Urinary bladder (tissue), 4 donors: ENCODE measurements around the gene MAN2C1. TPM values are rescaled to one million over a fixed set of nuclear protein-coding genes. Genes with fewer than 3 reads are reported as not detected.
"Not testable (repeated sequence)": the region's sequence is repeated elsewhere in the genome, so short reads cannot be mapped to it uniquely, and the experiment has no call there.

Source experiments
- DNase-seq: peaks from one replicate; pipeline ENCODE4 v3.0.0-alpha.2; 2015; ENCODE audit errors: extremely low spot score
- H3K27ac ChIP-seq: one replicate; pipeline ENCODE4 v1.5.1; 2013; ENCODE audit warnings: low read depth, mild to moderate bottlenecking, moderate library complexity
- H3K36me3 ChIP-seq: one replicate; pipeline ENCODE4 v1.6.1; 2013; ENCODE audit warnings: mild to moderate bottlenecking, moderate library complexity; ENCODE audit not compliant: insufficient read depth
- H3K4me1 ChIP-seq: one replicate; pipeline ENCODE4 v1.6.1; 2013; ENCODE audit warnings: mild to moderate bottlenecking, moderate library complexity; ENCODE audit not compliant: insufficient read depth
- H3K4me3 ChIP-seq: one replicate; pipeline ENCODE4 v1.5.1; 2013; ENCODE audit warnings: low read depth, low read length
- WGBS: extraction: QIAGEN DNeasy Blood & Tissue Kit; methylation state at CpG from one replicate; pipeline ENCODE4 v1.1.7; 2013; 5-methylcytosine and 5-hydroxymethylcytosine counted together
- polyA plus RNA-seq: library from polyadenylated mRNA; stranded (reverse); fragments of 200-250 nt; gene quantifications from one replicate; pipeline ENCODE4 v1.2.3, GENCODE V29; 2013
- total RNA-seq: library from RNA; depleted of rRNA; stranded (reverse); fragments of >200 nt; gene quantifications from one replicate; pipeline ENCODE4 v1.2.3, GENCODE V29; 2014
- donor health status: healthy with polysubstance abuse.
- donor health status: healthy.

The MAN2C1 gene
- total and polyA plus RNA-seq, 2 donors: 78.2 to 113 TPM

- 95% methylated on average over 20 of the region's 20 CpGs for WGBS
- H3K36me3 ChIP-seq: no peaks in the 10 kb centered on the region
Observed at GRCh38 chr15:75356517-75356916, 11.9 kb downstream of the MAN2C1 start.

GRCh38 chr15:75356006-75356405 is 12.4 kb downstream of the MAN2C1 start:
- no peaks in the 10 kb centered on the region for H3K4me1 ChIP-seq
- H3K36me3 ChIP-seq: no peaks in the 10 kb centered on the region
- H3K4me3 ChIP-seq: no peak overlapping the region
- H3K27ac ChIP-seq: no peak overlapping the region
- DNase-seq: no peak
- 84% methylated on average over 28 of the region's 28 CpGs for WGBS

More at GRCh38 chr15:75356517-75356916, 11.9 kb downstream of the MAN2C1 start:
- Histone ChIP-seq H3K4me3 (no peak overlapping the region), H3K27ac (no peak overlapping the region), H3K4me1 (no peaks in the 10 kb centered on the region)
- DNase-seq: no peak

- 89% methylated on average over 4 of the region's 4 CpGs for WGBS
- Histone ChIP-seq H3K4me3 (no peak overlapping the region), H3K27ac (no peak overlapping the region), H3K36me3 (no peaks in the 10 kb centered on the region), H3K4me1 (no peaks in the 10 kb centered on the region)
- no peak for DNase-seq
Observed at GRCh38 chr15:75355369-75355768, 13.0 kb downstream of the MAN2C1 start.

- no peak overlapping the region for H3K4me3 ChIP-seq
- 82% methylated on average over 7 of the region's 7 CpGs for WGBS
- H3K27ac ChIP-seq: no peak overlapping the region
- H3K36me3 ChIP-seq: no peaks in the 10 kb centered on the region
- DNase-seq: no peak
- H3K4me1 ChIP-seq: no peaks in the 10 kb centered on the region
Observed at GRCh38 chr15:75354454-75354853, 14.0 kb downstream of the MAN2C1 start.

- no peaks in the 10 kb centered on the region for H3K36me3 ChIP-seq
- no peaks in the 10 kb centered on the region for H3K4me1 ChIP-seq
- no peak for DNase-seq
- H3K27ac ChIP-seq: no peak overlapping the region
- WGBS: 80% methylated on average over 7 of the region's 7 CpGs
- H3K4me3 ChIP-seq: no peak overlapping the region
Observed at GRCh38 chr15:75353604-75354003, 14.8 kb downstream of the MAN2C1 start.

GRCh38 chr15:75352186-75353080 is 16.0 kb downstream of the MAN2C1 start:
- WGBS: 88% methylated on average over 16 of the region's 16 CpGs

GRCh38 chr15:75350601-75351361 is 17.6 kb downstream of the MAN2C1 start:
- 73% methylated on average over 7 of the region's 7 CpGs for WGBS
- Histone ChIP-seq H3K4me3 (no peak overlapping the region), H3K27ac (no peak overlapping the region), H3K36me3 (no peaks in the 10 kb centered on the region), H3K4me1 (no peaks in the 10 kb centered on the region)
- DNase-seq: no peak

More at GRCh38 chr15:75352186-75353080, 16.0 kb downstream of the MAN2C1 start:
- Histone ChIP-seq H3K36me3 (no peaks in the 10 kb centered on the region), H3K4me3 (no peak overlapping the region), H3K27ac (no peak overlapping the region), H3K4me1 (no peaks in the 10 kb centered on the region)
- no peak for DNase-seq

- Histone ChIP-seq H3K27ac (no peak overlapping the region), H3K36me3 (no peaks in the 10 kb centered on the region), H3K4me1 (no peaks in the 10 kb centered on the region), H3K4me3 (no peak overlapping the region)
- DNase-seq: no peak
- 83% methylated on average over 9 of the region's 9 CpGs for WGBS
Observed at GRCh38 chr15:75349851-75350588, 18.4 kb downstream of the MAN2C1 start.

- not testable (repeated sequence) for DNase-seq, H3K4me3 ChIP-seq, H3K4me1 ChIP-seq, H3K27ac ChIP-seq, H3K36me3 ChIP-seq
- 85% methylated on average over 8 of the region's 8 CpGs for WGBS
Observed at GRCh38 chr15:75349351-75349669, 19.1 kb downstream of the MAN2C1 start.

- 32% methylated on average over 46 of the region's 46 CpGs for WGBS
- Histone ChIP-seq H3K4me3 (peak overlapping the region; percentile 72), H3K27ac (no peak overlapping the region), H3K4me1 (no peaks in the 10 kb centered on the region), H3K36me3 (no peaks in the 10 kb centered on the region)
- no peak for DNase-seq
Observed at GRCh38 chr15:75348562-75349350, 19.7 kb downstream of the MAN2C1 start.

- Histone ChIP-seq H3K4me1 (no peaks in the 10 kb centered on the region), H3K36me3 (no peaks in the 10 kb centered on the region), H3K27ac (no peak overlapping the region), H3K4me3 (peak overlapping the region; percentile 72)
- no peak for DNase-seq
- under 1% methylated on average over 45 of the region's 45 CpGs for WGBS
Observed at GRCh38 chr15:75348034-75348561, 20.3 kb downstream of the MAN2C1 start.

GRCh38 chr15:75347222-75348033 is 21.0 kb downstream of the MAN2C1 start:
- Histone ChIP-seq H3K4me3 (peak overlapping the region; percentile 72), H3K36me3 (no peaks in the 10 kb centered on the region), H3K27ac (no peak overlapping the region), H3K4me1 (no peaks in the 10 kb centered on the region)
- DNase-seq: no peak
- under 1% methylated on average over 65 of the region's 65 CpGs for WGBS
